Mesenteric fat pad (tissue), 1 donor: ENCODE data around the gene WHRN. TPM values are rescaled to one million over a fixed set of nuclear protein-coding genes. Genes with fewer than 3 reads are reported as not detected.
A peak's percentile ranks its signal among the peaks of the same experiment; 100 is the strongest.

Experiments used
- DNase-seq: peaks from one replicate; pipeline ENCODE4 v3.0.0-alpha.2; 2020; ENCODE audit warnings: low spot score
- long read RNA-seq: library from polyadenylated mRNA; unstranded; transcript quantifications from one replicate; pipeline ENCODE4 v2.0.0, GENCODE V29; 2020
- total RNA-seq: library from RNA; stranded (reverse); fragmentation: NEBNext Ultra II Directional; extraction: Animal tissue kit (Norgen Biotek cat#: 25700); gene quantifications from one replicate; pipeline ENCODE4 v1.2.1, GENCODE V29; 2021
- donor health status: DM: yes; HTN: yes; CAD: no.

WHRN gene
- total RNA-seq = 5.5 TPM
- long read RNA-seq, partial matches to known transcripts = 7 of 9 reads
- long read RNA-seq, other reads (novel, unspliced or antisense) = 1 of 9 reads

DNA sequence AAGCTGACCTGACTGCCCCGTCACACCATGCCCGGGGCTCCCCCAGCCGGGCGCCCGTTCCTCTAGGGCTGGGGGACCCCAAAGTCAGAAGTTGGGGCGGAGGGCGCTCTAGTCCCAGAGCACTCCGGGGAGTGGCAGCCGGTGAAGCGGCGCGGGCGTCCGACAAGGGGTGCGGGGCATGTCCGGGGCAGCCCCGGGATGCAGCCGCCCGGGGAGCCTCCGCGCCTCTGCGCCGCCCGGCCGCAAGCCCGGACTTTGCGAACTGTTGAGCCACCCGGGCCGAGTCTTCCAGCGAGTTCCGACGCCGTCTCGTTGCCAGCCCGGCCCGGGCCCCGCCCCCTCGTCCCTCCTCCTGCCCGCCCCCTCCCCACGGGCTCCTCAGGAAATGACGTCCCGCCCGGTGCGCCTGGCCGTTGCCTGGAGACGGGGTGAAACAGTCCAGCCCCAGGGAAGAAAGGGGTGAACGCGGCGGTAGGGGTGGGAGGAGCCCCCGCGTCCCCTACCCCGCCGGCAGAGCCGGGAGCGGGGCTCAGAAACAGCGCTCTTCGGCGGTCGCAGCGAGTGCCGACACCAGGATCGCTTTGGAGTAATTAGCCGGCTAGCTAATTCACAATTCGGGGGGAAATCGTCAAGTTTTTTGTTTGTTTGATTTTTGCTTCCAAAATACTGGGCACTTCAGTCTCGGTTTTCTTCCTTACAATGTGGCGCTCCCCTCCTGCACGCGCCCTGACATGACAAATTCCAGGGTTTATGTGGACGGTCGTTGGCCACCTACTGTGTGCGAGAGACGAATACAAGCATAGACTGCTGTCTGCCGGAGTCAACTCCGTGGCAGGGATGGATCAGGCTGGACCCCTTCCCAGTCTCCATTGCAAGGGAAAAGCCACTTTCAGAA is at the start of gene WHRN:
WHRN (minus strand) TSS at position 287 of the 895 bp plus-strand sequence. CDS start 672 bp downstream, outside the sequence.
- DNase-seq = peak; percentile 96

DNA sequence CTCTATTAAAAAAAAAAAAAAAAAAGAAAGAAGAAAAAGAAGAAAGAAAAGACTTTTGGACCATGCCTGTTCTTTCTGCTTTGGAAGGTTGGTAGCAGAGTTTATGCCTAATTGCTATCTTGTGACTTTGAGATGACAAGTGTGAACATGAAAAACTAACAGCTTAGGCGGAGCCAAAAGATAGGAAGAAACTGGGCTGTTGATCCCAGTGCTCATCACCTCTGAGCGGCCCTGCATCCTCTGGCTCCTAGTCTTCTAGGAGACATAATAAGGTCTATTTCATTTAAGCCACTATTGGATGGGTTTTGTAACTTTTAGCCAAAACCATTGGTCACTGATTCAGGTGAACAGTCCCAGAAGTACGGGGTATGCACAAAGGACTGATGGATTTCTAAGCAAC is 47.9 kb upstream of the WHRN start:
- no peak for DNase-seq

DNA sequence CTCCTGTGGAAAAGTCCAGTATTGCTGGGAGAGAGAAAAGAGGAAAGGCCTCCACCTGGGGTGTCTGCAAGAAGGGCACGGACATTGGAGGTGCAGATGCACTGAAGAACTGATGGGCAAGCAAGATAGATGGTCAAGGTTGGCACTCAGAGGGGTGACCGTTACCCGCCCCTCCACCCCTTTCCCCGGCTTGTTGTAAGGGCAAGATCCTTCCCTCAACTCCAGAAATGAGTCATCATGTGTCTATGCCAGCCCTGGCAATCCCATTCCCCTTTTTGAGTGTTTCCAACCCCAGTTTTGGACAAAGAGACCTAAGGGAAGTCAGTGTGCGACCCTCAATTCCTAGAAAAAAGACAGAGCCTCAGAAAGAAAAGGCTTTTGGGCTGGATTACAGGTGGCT is 47.4 kb upstream of the WHRN start:
- DNase-seq = no peak

DNA sequence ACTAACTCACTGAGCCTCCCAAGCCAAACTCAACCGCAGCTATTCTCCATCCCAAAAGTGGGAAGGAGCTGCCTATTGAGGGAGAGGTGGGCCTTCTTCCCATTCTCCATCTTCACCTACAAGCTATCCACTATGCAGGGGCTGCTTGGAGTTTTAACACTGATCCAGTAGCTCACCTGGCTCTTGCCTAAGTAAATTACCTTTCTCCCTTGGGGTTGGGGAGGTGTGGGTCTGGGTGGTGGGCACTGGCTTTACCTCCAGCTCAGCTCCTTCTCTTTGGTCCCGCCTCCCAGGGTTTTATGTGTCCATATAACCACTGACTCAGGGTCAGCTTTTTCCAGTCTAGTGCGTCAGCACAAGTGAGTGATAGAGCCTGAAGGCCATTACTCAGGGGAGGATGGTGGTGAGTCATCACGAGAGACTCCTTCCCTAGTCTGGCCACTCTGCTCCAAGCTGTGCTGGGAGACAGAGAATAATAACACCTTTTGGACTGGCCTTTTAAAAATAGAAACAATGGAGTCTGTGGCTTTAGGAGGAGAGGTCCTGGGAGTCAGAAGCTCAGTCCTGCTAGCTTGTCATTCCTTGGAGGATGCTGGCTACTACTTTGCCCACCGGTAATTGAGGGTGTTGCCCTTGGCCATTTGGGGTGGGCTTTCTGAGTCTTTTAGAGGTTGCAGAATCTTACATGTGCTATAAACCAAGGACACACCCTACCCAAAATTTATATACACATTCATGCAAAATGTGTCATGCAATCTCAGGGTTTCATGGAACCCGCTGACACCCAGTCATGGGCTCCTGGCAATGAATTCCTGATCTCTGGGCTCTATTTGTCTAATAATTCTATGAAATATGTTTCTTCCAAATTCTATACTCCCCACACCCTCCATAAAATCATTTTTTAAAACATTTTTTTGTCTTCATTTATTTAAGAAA is 46.7 kb upstream of the WHRN start:
- DNase-seq = no peak

DNA sequence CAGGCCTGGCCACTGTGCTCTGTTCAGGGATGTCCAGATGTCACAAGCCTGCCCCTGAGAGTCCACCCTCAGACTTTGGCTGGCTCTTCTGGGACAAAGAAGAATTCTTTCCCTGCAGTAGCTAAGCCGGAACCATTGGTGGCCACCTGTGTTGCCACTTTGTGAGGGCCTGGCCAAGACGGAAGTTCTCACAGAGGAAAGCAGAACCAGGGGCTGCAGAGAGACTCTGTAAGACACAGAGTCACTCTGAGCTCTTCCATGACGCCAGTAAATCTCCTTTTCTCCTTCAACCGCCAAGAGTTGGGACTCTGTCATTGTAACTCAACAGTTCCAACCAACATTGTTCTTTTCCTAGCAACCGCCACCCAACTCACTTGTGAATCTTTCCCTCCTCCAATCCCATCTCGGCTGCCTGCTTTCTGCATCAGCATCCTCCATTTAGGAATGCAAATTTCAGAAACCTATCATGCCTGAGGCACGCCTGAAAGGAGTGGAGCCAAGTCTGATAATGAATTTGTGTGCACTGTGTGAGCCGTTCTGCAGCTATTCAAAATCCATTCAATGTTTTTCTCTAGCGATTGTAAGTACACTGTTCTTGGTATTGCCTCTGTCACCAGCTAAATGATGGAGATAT is 44.5 kb upstream of the WHRN start:
- DNase-seq = no peak

DNA sequence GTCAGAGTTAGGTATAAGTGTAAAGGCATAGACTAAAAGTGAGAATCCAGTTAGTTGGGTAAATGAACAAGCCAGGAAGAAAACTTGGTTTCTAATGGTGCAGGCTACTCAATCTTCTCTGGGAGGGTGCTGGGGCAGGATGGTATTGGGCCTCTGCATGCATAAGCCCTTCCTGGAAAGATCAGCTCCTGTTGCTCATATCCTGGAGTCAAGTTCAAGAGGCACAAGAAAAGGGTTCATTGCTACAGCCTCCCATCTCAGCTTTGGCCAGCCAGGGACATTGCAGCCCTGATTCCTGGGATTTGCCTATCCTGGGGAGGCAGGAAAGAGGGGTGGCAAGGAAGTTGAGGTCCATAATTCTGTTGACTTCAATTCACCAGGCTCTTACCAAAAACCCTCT is 41.6 kb upstream of the WHRN start:
- no peak for DNase-seq

DNA sequence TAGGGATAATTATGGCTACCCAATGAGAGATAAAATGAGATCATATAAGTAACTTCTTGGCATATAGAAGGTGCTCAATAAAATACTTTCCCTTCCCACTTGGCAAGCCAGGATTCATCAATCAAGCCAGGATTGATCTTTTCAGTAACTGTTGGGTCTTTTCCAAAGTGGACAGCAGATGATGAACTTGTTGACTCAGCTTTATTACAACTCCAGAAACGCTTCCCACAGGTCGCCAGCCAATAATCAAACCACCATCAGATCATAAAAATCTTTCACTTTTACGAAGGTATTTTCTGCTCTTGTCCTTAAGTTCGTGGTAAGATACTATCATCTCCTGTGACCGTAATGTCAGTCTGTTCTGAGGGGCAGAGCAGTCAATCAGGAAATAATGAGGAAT is 39.8 kb upstream of the WHRN start:
- DNase-seq = no peak

DNA sequence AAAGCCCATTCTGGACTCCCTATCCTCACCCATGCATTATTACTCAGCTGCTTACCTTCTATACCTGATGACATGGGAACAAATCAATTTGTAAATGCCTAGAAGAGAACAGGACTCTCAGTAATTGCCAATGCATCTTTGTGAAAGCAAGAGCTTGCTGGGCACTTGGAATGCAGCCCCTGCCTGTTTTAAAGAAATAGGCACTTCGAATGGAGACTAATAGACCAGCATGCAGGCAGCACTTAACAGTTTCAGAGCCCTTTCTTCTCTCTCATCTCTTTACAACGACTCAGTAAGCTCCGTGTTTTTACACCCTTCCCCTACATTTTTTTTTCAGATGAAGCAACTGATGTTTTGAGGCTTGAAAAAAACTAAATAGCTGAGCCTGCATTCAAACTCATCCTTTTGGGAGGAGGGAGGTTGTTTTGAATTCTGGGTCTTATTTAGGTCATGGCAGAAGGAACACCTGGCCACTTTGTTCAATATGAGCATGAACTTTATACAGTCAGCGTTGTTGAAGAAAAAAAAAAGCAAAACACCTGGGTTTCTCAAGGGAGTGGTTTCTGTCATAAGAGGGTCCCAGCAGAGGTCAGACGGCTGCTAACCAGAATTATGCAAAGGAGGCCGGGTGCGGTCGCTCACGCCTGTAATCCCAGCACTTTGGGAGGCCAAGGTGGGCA is 34.6 kb upstream of the WHRN start:
- no peak for DNase-seq

DNA sequence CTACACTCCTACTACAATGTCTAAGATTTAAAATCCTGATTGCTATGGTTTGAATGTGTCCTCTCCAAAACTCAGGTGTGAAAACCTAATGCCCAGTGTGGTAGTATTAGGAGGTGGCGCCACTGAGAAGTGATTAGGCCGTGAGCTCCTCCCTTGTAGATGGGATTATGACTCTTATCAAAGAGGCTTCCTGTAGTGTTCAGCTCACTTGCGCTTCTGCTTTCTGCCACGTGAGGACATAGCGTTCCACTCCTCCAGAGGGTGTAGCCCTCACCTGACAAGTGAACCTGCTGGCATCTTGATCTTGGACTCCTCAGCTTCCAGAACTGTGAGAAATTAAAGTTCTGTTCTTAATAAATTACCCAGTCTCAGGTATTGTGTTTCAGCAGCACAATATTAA is 33.0 kb upstream of the WHRN start:
- DNase-seq = no peak

DNA sequence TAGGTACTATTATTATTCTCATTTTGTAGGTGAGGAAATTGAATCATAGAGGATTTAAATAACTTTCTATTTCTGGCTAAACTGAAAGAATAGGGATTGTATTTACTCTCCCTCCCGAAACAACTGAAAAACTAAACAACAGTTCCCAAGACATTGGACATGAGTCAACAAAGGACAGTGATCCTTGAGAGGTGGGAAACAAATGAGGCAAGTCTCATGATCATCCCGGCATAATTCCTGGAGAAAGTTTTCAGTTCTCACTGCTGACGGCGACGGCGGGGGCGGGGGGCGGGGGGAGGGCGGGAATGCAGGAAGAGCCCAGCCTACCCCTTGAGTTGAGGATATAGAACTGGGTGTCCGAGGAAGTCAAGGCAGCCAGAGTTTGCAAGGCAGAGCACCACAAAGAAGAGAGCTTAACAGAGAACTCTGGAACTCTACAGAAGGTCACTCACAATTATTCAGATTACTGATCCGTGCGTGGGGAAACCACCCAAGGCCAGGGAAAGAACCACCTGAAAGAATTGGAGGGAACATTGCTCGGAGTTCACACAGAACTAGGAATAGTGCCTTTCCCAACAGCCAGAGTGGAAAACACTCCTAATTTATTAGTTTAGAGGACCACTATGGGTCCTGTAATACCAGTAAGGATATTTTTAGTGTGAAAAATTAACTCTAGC is 27.4 kb upstream of the WHRN start:
- no peak for DNase-seq

DNA sequence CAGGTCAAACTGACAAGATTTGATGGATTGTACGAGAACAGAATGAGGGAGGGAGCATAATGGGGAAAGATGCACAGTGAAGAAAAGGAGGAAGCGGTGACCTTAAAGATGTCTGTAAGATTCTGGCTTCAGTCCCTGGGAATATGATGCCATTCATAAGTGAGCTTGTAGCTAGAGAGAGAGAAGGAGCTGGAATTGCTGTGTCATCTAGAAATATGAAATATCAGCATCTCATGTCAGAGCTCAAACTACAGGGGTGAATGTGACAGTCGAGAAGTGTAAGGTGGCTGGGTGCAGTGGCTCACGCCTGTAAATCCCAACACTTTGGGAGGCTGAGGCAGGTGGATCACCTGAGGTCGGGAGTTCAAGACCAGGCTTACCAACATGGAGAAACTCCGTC is 24.0 kb upstream of the WHRN start:
- no peak for DNase-seq

DNA sequence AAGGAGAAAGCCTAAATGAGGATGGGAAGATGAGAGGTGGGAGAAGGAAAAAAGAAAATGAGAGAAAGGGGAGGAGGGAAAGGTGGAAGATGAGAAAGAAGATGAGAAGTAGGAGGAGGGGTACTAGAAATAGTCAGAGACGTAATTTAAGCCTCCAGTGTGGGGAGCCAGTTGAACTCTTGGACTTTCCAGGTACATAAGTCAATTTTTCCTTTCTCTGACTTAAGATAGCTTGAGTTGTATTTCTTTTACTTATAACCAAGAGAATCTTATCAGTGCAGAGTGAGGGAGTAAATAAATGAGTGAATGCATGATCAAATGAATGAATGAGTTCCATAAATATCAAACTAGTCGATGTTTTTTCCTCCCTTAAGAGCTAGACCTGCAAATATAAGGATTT is 21.5 kb upstream of the WHRN start:
- no peak for DNase-seq

DNA sequence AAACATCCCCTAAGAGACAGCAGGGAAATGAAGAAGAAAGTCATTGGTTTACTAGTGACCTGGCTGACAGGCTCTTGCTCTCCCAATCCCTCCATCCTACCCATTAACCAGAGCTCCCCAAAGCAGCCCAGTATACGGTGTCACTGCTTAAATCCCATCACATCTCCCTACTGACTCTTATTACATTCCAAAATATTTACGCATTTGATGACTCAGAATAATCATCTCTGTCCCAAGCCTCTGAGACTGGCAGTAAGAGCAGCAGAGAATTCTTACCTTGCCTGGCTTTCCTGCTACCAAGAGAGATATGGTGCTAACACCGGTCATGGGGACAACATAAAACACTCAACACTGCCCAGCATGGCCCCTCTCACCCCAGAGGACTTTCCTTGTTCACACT is 20.2 kb upstream of the WHRN start:
- DNase-seq = no peak

DNA sequence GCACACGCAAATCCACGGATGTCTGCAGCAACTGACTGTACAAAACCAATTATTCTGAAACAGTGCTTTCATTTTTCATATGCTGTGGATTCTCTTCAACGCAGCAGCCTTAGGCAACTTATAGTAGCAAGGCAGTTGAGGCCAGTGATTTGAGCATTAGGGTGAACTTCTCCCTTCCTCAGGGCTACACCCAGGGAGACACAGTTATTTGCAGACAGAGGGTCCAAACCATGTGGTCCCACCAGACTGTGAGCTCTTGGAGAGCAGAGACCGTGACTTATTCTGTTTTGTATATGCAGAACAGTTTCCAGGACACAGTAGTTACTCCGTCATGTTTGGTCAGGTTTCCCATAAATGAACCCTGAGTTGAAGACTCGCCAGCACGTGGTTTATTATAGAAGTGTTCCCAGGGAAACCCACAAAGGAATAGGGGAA is 19.0 kb upstream of the WHRN start:
- DNase-seq = no peak

DNA sequence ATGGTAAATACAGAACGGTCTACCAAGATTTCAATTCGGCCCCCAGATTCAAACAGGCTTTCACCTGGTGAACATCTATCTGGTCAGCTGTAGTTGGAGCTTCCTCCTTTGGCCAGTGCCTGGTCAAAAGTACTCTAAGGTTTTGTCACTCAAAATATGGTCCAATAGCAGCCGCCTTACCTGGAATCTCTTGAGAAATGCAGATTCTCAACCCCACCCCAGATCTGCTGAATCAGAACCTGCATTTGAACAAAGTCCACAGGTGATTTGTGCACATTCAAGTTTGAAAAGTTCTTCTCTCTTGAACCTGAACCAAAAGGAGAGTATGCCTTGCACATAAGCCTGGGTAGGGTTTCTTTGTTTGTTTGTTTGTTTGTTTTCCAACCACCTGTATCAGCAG is 17.6 kb upstream of the WHRN start:
- no peak for DNase-seq

DNA sequence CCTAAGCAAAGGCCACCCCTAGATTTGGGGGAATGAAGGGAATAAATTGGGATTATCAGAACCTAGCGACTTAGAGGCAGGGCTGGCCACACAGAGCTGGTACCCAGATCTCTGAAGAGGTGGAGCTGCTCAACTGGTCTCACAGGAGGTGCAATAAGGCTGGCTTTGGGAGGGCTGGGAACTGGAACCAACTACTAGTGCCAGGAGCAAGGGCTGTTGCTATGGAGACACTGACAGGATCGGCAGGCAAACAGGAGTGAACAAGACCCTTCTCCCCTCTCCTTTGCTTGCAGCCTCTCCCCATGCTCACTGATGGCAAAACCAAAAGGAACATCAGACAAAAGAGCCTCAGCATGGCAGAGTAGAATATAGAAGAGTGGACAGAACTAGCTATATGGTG is 17.0 kb upstream of the WHRN start:
- no peak for DNase-seq

DNA sequence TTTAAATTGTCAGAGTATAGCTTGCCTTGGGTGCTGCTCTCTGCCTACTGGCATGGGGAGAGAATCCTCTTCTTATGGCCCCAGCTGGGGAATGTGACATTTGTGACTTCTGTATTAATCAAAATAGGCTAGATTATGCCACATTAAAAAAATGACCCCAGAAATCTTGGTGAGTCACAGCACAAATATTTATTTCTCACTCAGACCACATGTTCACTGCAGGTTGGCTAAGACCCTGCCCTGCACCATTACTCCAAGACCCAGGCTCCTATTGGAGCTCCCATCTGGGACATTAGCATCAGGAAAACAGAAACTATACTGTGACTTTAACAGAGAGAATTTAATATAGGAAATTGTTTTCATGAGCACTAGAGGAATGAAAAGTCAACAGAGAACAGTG is 16.6 kb upstream of the WHRN start:
- no peak for DNase-seq

DNA sequence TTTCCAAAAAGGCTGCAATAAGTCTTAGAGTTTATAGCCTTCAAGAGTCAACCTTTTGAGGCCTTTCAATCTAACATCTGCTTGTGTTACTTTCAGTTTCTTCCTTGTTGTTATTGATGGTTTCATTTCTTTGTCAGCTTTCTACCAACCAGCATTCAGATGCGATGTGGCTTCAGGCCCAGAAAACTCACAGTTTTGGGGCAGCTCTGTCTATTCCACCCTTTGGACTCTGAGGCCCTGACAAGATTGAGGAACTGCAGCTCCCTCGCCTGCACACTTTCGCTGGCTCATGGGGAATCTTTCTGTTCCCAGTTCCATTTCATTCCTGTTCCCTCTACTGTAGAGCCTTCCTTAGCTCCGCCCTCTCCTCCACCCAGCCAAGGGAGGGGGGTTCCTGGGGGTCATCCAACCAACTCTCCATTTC is 13.3 kb upstream of the WHRN start:
- no peak for DNase-seq

DNA sequence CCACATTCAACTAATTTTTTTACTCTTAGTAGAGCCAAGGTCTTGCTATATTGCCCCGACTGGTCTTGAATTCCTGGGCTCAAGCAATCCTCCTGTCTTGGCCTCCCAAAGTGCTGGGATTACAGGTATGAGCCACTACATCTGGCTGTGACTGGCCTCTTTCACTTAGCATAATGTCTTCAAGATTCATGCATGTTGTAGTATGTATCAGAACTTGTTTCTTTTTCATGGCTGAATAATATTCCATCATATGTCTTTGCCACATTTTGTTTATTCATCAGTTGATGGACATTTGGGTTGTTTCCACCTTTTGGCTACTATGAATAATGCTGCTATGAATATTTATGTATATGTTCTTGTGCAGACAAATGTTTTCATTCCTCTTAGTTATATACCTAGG is 12.8 kb upstream of the WHRN start:
- no peak for DNase-seq

DNA sequence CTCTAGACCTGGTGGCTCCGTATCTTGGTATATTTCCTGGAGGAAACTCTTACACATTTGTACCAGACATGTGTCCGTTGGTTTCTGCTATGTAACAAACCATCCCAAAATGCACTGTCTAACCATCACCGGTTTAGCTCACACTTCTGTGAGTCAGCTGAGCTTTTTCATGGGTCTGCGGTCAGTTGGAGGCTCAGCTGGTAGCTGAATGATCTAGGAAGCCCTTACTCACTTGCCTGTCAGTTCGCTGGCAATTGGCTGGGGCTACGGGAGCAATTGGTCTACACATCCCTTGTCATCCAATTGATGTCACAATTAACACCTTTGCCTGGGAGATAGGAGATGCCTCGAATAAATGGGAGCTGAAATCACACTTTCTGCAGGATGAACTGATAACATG is 11.6 kb upstream of the WHRN start:
- DNase-seq = no peak
